ENCODE results near the gene DGKD.

The DGKD gene

DNA sequence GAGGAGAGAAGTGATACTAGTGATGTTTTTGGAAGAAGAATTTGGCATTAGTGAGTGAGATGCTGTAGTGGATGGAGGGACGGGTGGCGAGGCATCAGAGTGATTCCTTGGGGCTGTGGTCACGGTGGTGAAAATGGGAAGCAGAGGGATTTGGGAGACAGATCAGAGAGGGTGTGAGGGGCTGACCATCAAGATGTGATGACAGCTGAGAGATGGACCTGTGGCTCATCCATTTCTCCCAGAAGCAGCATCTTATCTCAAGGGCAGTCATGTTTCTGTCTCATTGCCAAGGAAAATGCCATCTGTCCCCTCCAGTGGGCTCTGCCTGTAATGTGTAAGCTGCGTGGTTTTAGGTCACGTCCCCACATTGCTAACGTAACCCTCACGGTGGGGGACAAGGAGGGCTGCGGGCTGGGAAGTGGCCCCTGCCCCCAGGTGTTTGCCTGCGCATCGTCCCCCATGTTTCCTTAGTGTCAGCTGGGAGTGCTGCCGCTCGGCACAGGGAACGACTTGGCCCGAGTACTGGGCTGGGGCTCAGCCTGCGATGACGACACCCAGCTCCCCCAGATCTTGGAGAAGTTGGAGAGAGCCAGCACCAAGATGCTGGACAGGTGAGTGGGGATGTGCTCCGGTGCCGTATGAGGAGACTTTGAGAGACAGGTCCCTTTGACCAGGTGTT is 91.0 kb downstream of the DGKD start:
- peaks cover 12% of the 10 kb centered on the region for H3K36me3 Mint-ChIP-seq
- H3K27ac Mint-ChIP-seq = peak overlapping the region; percentile 86
- no peaks in the 10 kb centered on the region for H3K9me3 Mint-ChIP-seq
- H3K4me1 Mint-ChIP-seq = peaks cover 28% of the 10 kb centered on the region
- no peak overlapping the region for H3K4me3 Mint-ChIP-seq
- no peaks in the 10 kb centered on the region for H3K27me3 Mint-ChIP-seq

DNA sequence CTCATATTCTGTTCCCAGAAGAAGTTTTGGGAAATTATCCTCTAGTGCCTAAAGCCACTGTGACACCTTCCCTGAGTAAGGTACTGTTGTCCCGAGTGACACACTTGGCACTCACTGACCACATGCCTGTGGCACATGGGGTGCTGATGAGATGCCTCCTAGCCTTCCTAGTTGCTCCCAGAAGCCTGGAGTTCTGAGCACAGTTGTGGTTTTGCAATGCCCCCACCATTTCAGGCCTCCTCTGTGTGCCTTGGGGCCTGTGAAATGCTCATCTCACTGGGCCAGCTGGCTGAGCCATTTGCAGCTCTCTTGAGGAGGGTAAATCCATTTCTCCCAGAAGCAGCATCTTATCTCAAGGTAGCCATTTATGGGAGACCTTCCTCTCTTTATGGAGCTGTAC is 91.8 kb downstream of the DGKD start:
- Mint-ChIP-seq H3K27ac (no peak overlapping the region), H3K4me1 (peaks cover 24% of the 10 kb centered on the region), H3K36me3 (peaks cover 10% of the 10 kb centered on the region), H3K27me3 (no peaks in the 10 kb centered on the region), H3K4me3 (no peak overlapping the region), H3K9me3 (no peaks in the 10 kb centered on the region)

DNA sequence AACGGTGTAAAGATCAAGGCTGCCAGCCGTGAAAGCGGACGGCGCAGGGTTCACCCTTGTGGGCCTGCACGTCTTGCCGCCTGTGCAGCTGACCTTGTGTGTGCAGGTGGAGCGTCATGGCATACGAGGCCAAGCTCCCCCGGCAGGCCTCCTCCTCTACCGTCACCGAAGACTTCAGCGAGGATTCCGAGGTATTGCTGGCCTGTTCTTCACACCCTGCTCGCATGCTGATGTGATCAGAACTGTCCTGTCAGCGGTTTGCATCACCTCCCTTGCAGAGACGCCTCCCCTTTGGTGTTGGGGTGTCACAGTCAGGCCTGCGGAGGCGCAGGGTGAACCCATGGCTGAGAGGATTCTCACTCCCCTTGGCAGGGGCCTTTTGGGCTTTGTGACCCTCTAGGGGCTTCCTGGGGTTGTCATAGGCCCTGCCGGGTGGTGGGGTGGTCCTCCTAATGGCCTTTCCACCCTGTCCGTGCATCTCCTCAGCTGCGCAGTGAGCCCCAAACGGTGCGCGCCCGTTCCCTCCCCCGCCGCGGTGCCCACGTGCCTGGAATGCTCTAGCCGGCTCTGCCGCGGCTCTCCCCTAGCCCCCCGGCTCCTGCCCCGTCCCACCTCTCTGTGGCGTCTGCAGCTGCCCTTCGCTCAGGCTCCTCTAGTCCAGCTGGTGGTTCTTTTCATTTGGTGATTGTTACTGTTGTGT is 92.5 kb downstream of the DGKD start:
- H3K27ac Mint-ChIP-seq = no peak overlapping the region
- no peak overlapping the region for H3K4me3 Mint-ChIP-seq
- H3K27me3 Mint-ChIP-seq = no peaks in the 10 kb centered on the region
- H3K9me3 Mint-ChIP-seq = no peaks in the 10 kb centered on the region
- peaks cover 10% of the 10 kb centered on the region for H3K36me3 Mint-ChIP-seq
- H3K4me1 Mint-ChIP-seq = peaks cover 20% of the 10 kb centered on the region

DNA sequence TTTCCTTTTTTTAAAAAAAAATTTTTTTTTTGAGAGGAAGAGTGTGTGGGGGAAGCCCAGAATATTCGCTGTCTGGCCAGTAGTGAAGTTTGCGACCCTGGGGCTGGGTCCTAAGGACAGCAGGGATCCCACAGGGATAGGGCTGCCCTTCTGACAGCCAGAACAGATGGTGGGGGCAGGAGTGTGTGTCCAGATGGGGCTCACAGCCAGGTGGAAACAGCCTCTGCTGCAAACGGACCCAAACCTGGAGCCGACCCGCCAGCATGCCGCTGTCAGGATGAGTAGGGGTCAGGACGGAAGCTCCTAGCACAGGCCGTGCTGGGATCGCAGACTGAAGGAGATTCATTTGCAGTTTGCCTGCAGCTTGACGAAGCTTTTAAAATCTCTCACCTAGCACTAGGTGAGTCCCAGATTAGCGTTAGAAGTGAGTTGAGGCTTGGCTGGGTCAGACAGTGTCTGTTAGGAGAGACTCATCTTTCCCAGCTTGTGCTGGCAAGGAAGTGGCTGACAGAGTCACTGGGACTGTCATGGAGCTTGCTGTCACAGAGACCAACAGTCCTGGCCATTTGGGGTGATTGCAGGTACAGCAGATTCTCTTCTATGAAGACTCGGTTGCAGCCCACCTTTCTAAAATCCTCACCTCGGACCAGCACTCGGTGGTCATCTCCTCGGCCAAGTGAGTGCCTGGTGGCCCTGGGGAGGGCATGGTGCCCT is 93.4 kb downstream of the DGKD start:
- Mint-ChIP-seq H3K27me3 (no peaks in the 10 kb centered on the region), H3K27ac (no peak overlapping the region), H3K36me3 (peaks cover 13% of the 10 kb centered on the region), H3K9me3 (no peaks in the 10 kb centered on the region), H3K4me3 (no peak overlapping the region), H3K4me1 (peaks cover 16% of the 10 kb centered on the region)

DNA sequence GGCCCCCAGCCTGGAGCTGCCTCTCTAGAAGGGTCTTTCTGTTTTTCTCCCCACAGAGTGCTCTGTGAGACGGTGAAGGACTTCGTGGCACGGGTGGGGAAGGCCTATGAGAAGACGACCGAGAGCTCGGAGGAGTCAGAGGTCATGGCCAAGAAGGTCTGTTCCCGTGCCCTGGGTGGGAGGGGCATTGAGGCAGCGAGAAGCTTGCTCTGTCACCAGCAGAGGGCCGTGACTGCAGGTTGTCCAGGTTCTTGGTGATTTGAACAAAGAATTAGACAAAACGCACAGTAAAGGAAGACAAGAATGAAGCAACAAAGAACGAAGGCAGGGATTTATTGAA is 93.9 kb downstream of the DGKD start:
- Mint-ChIP-seq H3K36me3 (peaks cover 11% of the 10 kb centered on the region), H3K9me3 (no peaks in the 10 kb centered on the region), H3K4me1 (peaks cover 12% of the 10 kb centered on the region), H3K27ac (no peak overlapping the region), H3K4me3 (no peak overlapping the region), H3K27me3 (no peaks in the 10 kb centered on the region)

DNA sequence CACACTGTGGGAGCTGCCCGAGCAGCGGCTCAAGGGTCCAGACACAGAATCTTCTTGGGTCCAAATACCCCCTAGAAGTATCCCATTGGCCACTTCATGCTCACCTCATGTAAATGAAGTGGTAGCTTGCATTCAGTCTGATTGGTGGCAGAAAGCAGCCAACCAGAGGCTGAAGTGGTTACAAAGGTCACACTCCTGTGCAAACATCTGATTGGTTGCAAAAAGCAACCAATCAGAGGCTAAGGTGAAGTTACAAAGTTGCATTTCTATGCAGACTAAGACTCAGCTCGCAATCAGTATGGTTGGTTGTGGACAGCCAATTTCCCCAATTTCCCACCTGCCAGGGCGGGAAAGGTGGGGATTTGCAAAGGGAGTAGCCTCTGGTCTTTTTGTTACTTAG is 94.3 kb downstream of the DGKD start:
- H3K27me3 Mint-ChIP-seq = no peaks in the 10 kb centered on the region
- H3K27ac Mint-ChIP-seq = no peak overlapping the region

DNA sequence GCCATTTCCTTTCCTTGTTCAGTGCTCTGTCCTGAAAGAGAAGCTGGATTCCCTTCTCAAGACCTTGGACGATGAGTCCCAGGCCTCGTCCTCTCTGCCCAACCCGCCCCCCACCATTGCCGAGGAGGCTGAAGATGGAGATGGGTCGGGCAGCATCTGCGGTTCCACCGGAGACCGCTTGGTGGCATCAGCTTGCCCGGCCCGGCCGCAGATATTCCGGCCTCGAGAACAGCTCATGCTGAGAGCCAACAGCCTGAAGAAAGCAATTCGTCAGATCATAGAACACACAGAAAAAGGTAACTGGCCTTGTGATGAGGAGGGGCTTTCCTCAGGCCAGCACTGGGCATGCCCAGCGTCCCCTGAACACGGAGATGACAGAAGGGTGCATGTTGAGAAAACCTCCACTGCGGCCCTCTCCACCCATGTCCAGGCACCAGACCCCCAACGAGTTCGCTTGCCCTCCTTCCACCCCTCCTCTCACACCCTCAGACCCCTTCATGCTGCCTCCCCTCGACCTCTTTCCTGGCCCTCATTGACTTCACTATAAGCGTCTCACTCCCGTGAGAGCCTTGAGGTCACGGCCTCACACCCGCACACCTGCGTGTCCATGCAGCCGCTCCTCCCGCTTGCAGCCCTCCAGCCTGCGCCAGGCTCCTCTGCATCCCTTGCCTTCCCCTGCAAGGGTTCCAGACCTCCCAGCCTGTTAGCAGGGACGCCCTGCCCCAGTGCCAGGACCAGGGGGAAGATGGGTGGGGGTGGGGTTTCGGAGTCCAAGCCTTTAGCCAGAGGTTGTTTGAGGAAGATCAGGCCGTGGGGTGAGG is 95.0 kb downstream of the DGKD start:
- Mint-ChIP-seq H3K27me3 (no peaks in the 10 kb centered on the region), H3K4me1 (peaks cover 3% of the 10 kb centered on the region), H3K9me3 (no peaks in the 10 kb centered on the region), H3K27ac (peak overlapping the region; percentile 30), H3K36me3 (peaks cover 7% of the 10 kb centered on the region), H3K4me3 (no peak overlapping the region)

More for the DNA sequence above, 94.3 kb downstream of the DGKD start:
- peaks cover 8% of the 10 kb centered on the region for H3K4me1 Mint-ChIP-seq
- H3K36me3 Mint-ChIP-seq = peaks cover 7% of the 10 kb centered on the region
- H3K9me3 Mint-ChIP-seq = no peaks in the 10 kb centered on the region
- no peak overlapping the region for H3K4me3 Mint-ChIP-seq

DNA sequence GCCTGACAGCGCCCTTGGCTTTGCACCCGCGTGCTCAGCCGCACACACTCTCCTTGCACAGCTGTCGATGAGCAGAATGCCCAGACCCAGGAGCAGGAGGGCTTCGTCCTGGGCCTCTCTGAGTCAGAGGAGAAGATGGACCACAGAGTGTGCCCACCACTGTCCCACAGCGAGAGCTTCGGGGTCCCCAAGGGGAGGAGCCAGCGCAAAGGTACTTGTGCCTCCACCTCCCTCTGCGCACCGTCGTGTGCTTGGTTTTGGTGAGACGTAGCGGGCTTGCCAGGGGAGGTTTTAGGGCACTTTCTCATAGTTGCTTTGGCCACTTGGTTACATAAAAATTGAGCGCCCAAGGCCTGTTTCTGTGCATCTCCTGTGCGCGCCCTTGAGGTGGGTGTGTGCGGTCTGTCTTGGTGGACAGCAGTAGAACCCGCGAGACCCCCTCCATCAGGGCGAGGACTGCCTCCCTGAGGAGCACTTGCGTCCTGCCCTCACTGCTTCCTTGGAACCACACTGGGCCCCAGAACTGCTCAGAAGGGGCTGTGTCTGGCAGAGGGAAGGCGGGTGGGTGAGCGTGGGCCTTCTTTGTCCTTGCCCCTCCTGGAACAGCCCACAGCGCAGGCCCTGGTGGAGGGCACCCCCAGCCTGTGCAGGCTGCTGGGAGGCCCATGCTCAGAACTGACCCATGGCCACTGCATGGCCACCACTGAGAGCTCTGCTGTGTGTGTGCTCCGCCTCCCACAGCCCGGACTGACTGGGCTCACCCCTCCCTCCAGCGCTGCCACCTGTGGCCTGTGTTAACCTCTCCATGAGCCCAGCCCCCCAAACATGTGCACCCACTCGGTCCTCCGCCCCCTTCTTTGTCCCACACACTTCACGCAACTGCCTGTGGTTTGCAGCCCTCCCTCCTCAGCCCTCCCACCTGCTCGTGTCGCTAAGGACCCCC is 95.9 kb downstream of the DGKD start:
- no peaks in the 10 kb centered on the region for H3K9me3 Mint-ChIP-seq
- H3K27me3 Mint-ChIP-seq = no peaks in the 10 kb centered on the region
- H3K4me1 Mint-ChIP-seq = no peaks in the 10 kb centered on the region
- no peak overlapping the region for H3K4me3 Mint-ChIP-seq
- no peak overlapping the region for H3K27ac Mint-ChIP-seq
- H3K36me3 Mint-ChIP-seq = peaks cover 7% of the 10 kb centered on the region

DNA sequence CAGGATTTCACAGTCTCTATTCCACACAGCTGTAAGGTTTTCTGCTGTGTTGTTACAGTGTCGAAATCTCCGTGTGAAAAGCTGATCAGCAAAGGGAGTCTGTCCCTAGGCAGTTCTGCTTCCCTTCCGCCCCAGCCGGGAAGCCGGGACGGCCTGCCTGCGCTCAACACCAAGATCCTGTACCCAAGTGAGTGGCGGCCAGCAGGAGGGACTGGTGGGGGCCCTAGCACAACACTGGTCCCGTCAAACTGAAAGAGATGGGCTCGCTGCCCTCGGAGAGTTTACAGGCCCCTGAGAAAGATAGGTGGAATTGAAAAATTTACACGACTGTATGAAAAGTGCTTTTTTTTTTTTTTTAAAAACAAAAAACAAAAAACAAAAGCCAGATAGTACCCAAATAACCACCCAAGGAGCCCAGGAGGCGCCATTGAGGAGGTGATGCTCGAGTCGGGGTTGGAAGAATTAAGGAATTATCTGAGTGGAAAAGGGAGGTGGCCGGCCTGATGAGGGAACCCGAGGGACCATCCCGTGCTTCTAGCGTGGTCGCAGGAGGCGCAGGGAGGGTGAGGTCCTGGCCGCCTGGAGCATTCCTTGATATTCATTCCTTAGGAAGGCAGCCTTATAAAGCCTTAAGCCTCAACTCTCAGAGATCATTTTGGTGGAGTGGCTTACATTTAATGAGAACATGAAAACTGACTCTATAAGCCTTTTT is 96.7 kb downstream of the DGKD start:
- no peaks in the 10 kb centered on the region for H3K27me3 Mint-ChIP-seq
- H3K9me3 Mint-ChIP-seq = no peaks in the 10 kb centered on the region
- no peaks in the 10 kb centered on the region for H3K4me1 Mint-ChIP-seq
- no peak overlapping the region for H3K4me3 Mint-ChIP-seq
- H3K27ac Mint-ChIP-seq = no peak overlapping the region
- H3K36me3 Mint-ChIP-seq = peaks cover 7% of the 10 kb centered on the region

DNA sequence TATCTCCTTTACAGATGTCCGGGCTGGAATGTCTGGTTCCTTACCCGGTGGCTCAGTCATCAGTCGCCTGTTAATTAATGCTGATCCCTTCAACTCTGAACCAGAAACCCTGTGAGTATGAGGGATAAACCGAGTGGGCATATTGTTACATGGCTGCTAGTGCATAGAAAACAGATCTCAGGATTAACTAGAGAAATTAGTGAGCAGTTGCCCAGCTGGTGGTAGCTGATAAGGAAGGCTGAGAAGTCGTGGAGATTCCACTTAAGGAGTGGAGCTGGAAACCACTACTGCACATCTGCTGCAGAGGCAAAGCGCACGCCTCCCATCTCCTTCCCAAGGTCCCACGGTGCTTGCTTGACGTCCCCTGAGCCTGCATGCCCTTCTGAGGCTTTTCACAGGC is 97.7 kb downstream of the DGKD start:
- Mint-ChIP-seq H3K4me1 (no peaks in the 10 kb centered on the region), H3K36me3 (peaks cover 5% of the 10 kb centered on the region), H3K9me3 (no peaks in the 10 kb centered on the region), H3K27ac (no peak overlapping the region), H3K27me3 (no peaks in the 10 kb centered on the region), H3K4me3 (no peak overlapping the region)

DNA sequence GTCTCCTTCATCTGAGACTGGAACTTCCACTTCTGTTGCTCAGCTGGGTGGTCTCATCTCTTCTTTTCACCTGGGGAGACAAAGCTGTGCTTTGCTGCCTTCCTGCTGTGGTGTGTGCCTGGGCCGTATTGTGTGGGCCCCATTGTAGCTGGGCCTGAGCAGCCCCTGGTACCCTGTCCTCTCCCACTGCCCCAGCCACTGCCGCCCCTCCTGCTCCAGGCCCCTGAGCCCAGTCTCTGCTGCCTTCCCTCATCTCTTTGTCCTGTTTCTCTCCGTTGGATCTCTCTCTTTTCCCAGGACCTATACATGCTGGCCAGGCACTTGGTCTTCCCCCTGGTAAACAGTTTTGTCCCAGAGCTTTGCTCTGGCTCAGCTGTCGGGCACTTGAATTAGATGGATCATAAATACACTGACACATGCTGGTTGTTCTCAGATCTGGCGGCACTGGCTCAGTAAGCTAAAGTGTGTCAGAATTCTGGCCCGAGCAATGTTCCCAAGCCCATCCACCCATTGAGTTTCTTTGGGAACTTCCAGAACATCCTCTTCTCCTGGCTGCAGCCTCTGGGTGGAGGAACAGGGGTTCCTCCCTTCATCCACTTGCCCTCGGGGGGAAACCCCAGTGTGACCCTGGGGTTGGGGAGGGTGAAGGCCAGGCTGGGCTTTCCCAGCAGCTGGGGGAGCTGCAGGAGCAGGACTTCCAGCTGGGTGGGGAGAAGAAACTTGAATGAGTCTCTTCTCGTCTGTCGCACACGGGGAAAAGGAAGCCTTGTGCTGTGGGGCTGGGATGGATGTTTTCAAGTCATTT is 99.0 kb downstream of the DGKD start:
- no peaks in the 10 kb centered on the region for H3K9me3 Mint-ChIP-seq
- no peak overlapping the region for H3K4me3 Mint-ChIP-seq
- no peaks in the 10 kb centered on the region for H3K4me1 Mint-ChIP-seq
- H3K36me3 Mint-ChIP-seq = peaks cover 8% of the 10 kb centered on the region
- no peak overlapping the region for H3K27ac Mint-ChIP-seq
- H3K27me3 Mint-ChIP-seq = no peaks in the 10 kb centered on the region

DNA sequence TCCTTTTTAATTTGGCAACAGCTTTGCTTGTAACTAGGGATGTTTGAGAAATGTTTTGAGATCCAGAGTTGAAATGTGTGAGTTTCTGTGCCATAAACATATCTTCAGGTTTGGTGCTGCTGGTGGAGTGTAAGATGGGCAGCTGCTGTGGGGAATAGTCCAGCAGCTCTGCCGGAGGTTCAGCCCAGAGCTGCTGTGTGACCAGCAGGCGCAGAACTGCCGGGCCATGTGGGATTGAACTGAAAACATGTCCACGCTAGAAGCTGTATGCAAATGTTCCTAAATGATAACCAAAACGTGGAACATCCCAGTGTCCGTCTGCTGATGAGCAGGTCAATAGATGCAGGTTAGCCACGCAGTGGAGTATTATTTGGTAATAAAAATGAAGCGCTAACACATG is 99.6 kb downstream of the DGKD start:
- H3K36me3 Mint-ChIP-seq = peaks cover 8% of the 10 kb centered on the region
- no peaks in the 10 kb centered on the region for H3K4me1 Mint-ChIP-seq
- no peak overlapping the region for H3K4me3 Mint-ChIP-seq
- no peaks in the 10 kb centered on the region for H3K9me3 Mint-ChIP-seq
- H3K27me3 Mint-ChIP-seq = no peaks in the 10 kb centered on the region
- H3K27ac Mint-ChIP-seq = no peak overlapping the region

DNA sequence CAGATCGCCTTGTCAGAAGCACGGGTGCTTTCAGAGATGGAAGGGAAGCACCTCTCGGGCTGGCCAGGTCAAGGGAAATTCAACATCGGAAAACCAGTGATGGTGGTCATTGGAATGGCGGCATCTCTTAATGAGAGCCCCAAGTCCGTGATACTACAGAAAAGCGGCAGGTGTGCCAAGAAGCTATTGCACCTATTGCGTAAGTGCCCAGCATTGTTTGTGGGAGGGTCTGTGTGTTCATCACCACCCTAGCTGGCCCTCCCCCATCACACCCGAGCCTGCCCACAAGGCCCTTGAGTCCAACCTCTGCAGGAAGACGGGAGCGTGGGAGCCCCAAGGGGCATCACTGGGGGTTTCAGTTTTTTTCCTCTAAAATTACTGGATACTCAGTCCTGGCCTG is 100.7 kb downstream of the DGKD start:
- H3K36me3 Mint-ChIP-seq = peaks cover 8% of the 10 kb centered on the region
- no peak overlapping the region for H3K27ac Mint-ChIP-seq
- H3K27me3 Mint-ChIP-seq = no peaks in the 10 kb centered on the region
- no peaks in the 10 kb centered on the region for H3K4me1 Mint-ChIP-seq
- H3K9me3 Mint-ChIP-seq = no peaks in the 10 kb centered on the region
- H3K4me3 Mint-ChIP-seq = no peak overlapping the region

DNA sequence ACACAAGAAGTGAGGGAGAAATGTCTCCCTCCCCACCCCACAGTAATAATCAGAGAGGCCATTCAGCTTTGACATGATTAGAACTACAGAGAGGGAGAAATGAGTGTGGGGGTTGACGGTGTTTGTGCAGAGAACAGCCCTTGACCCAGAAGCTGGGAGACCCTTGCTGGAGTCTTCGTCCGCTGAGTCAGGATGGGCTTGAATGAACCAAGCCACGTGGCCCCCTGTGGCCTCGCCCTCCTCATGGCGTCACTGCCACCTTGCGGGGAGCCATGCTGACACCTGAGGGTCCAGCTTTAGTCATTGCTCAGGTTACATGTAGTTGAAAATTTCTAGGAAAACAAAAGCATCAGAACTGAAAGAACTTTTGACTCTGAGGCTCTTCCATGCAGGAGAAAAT is 101.2 kb downstream of the DGKD start:
- H3K27ac Mint-ChIP-seq = no peak overlapping the region
- peaks cover 8% of the 10 kb centered on the region for H3K36me3 Mint-ChIP-seq
- no peaks in the 10 kb centered on the region for H3K27me3 Mint-ChIP-seq
- H3K4me3 Mint-ChIP-seq = no peak overlapping the region
- no peaks in the 10 kb centered on the region for H3K4me1 Mint-ChIP-seq
- H3K9me3 Mint-ChIP-seq = no peaks in the 10 kb centered on the region

Measured in activated naive CD4-positive, alpha-beta T cell treated with anti-CD3 and anti-CD28 coated beads, Interleukin-2, amount 50 U/mL, for 24 hours (primary cell).